GM18526 (cell line): Measurements from ENCODE around the gene COPS6.

Source experiments
- POLR2A ChIP-seq: IDR thresholded peaks from 3 replicates; pipeline ENCODE4 v1.6.1; 2011; ENCODE audit not compliant: insufficient read length; ENCODE audit errors: extremely low read depth

The COPS6 gene

GRCh38 chr7:100109521-100110163 is 20.9 kb downstream of the COPS6 start:
- TF ChIP-seq POLR2A: no peak

- no peak for TF ChIP-seq POLR2A
These were observed 22.4 kb downstream of the COPS6 start for GRCh38 chr7:100111156-100111555.

DNA sequence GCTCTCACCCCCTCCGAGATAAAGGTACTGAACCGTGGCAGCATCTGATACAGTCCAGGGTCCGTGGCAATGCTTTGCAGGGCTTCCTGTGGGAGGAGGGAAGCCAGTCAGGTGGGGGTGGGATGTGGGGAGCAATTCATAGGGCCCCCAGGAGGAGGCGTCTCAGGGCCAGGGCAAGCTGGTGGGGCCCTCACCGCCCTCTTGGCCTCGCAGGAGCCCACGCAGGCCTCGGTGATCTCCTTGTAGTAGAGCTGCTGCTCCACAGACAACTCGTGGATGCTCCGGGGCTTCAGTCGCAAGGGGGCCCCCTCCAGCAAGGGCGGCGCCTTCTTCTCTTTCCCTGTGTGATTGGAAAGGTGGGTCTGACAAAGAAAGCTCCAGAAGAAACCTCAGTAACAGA is 23.1 kb downstream of the COPS6 start:
- no peak for TF ChIP-seq POLR2A

GRCh38 chr7:100115026-100115425 is 26.3 kb downstream of the COPS6 start:
- TF ChIP-seq POLR2A: no peak

DNA sequence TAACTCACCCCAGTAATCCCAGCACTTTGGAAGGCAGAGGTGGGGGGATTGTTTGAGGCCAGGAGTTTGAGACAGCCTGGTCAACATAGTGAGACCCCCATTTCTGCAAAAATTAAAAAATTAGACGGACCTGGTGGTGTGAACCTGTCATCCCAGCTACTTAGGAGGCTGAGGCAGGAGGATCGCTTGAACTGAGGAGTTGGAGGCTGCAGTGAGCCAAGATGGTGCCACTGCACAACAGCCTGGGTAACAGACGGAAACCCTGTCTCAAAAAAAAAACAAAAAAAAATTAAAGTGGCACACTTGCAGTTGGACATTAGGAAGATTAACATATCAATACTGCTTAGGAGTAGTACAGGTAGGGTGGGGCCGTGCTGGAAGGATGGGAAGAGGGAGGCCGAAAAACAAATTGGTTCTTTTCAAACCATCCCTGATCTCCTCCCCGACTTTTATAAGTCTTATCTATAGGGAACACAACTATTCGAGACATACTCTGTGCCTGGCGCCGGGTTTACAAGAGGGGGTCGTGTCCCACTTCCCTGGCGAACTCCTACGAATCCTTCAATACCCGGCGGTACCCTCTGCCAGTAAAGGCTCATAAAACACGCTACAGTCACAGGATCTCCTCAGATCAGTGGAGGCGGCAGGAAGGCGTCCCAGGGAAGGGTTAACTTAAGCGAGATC is 29.8 kb downstream of the COPS6 start:
- no peak for TF ChIP-seq POLR2A

DNA sequence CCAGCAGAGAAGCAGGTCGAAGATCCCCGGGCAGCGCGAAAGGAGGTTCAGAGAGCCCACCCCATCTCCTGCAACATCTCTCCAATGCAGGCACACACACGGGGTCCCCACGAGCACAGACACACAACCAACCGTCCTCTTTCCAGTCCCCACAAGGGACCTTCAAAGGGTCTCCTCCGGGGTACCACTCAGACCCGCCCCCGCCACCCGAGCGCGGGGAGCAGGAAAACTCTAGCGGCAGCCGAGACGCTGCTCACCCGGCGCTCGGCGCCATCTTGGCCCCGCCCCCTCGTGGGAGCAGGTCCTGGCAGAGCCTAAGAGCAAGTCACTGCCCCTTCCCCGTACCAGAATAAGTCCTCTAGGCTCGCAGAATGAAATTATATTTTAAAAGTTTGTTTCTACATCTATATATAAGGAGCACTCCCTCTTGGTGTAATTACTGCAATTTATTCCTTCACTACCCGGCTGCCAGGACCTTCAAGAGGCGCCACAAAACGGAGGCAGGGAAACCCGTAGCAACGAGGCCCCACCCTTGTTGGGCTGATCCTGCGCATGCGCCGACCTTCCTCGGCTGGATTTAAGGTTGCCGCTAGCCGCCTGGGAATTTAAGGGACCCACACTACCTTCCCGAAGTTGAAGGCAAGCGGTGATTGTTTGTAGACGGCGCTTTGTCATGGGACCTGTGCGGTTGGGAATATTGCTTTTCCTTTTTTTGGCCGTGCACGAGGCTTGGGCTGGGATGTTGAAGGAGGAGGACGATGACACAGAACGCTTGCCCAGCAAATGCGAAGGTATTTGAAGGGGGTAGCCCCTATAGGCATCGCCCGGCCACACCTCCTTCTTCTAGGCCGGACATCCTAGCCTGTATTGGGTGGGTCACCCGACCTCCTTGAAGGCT is 30.6 kb downstream of the COPS6 start, which contains the start of the genes CNPY4 and TAF6:
Gene CNPY4 (plus strand): TSS at position 563 of the 898 bp plus-strand sequence. CDS start 111 bp downstream, at position 674.
Gene TAF6 (minus strand): TSS at position 287 of the 898 bp plus-strand sequence. CDS start 5,149 bp downstream, outside the sequence.
- peak; percentile 82 for TF ChIP-seq POLR2A

- no peak for TF ChIP-seq POLR2A
These were observed 31.4 kb downstream of the COPS6 start for GRCh38 chr7:100119970-100120732.

DNA sequence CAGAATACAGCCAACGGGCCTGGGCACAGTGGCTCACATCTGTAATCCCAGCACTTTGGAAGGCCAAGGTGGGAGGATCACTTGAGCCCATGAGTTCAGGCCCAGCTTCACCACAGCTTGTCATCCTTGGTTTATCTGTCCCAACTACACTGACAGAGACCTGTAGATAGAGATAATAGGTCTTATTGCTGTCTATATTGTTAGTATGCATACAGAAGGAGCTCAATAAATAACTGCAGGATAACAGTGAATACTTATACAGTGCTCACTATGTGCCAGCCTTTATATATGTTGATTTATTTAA is 31.9 kb downstream of the COPS6 start:
- no peak for TF ChIP-seq POLR2A

DNA sequence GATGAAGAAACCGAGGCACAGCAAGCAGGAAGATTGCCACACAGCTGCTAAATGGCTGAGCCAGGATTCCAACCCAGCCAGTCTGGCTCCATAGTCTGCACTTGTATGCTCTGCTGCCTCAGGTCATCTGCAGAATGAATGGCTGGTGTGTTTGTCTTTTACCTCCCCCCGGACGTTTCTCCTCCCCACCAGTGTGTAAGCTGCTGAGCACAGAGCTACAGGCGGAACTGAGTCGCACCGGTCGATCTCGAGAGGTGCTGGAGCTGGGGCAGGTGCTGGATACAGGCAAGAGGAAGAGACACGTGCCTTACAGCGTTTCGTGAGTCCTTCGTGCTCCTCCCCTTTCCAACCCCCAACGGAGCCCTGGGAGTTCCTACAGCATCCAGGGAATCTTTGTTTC is 33.3 kb downstream of the COPS6 start:
- no peak for TF ChIP-seq POLR2A

DNA sequence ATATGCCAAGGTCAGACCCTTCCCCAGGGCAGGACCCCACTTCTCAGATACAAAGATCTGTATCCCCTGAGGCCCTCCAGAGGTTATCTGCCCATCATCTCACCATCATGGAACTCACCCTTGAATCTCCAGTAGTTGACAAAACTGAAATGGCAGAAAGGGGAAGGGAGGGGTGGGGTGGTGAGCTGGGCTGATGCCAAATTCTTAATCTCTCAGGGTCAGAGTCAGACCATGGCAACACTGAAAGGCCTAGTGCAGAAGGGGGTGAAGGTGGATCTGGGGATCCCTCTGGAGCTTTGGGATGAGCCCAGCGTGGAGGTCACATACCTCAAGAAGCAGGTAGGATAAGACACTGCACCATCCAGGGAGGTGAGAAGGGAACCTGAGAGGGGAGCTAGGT is 33.8 kb downstream of the COPS6 start:
- TF ChIP-seq POLR2A: no peak

- TF ChIP-seq POLR2A: no peak
These were observed 35.8 kb downstream of the COPS6 start for GRCh38 chr7:100124301-100125230.

- no peak for TF ChIP-seq POLR2A
These were observed 37.6 kb downstream of the COPS6 start for GRCh38 chr7:100126239-100126930.
